CD4-positive, alpha-beta T cell treated with Interleukin-15 for 1 hour (primary cell): ENCODE results near the gene TNFAIP8.
A peak's percentile ranks its signal among the peaks of the same experiment; 100 is the strongest.
"Not testable (repeated sequence)": the region's sequence is repeated elsewhere in the genome, so short reads cannot be mapped to it uniquely, and the experiment has no call there.

Experiments
- DNase-seq: peaks from one replicate; pipeline ENCODE4 v3.0.0-alpha.2; 2020

TNFAIP8 gene

GRCh38 chr5:119398727-119399466 is 43.1 kb downstream of the TNFAIP8 start:
- DNase-seq, result no peak

DNA sequence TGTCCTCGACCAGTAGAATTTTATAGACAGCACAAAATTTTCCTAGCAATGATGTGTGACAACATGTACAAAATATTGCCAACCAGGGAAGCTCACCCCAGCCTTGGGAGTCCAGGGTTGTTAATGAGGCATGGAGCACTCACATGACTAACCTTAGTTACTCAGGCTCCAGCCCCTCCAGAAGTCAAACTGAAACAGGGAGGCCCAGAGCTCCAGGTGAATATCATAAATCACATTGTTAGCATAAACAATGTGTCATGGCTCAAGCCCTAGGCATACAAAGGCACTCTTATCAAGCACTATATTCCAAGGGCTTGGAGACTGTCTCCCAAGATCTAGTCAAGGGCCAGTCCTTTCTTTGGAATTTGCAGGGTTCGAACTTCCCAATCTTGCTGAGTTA is 44.4 kb downstream of the TNFAIP8 start:
- no peak for DNase-seq

- DNase-seq, result no peak
Measured at GRCh38 chr5:119402081-119402480, 46.3 kb downstream of the TNFAIP8 start.

- DNase-seq, result no peak
Measured at GRCh38 chr5:119402555-119402954, 46.7 kb downstream of the TNFAIP8 start.

DNA sequence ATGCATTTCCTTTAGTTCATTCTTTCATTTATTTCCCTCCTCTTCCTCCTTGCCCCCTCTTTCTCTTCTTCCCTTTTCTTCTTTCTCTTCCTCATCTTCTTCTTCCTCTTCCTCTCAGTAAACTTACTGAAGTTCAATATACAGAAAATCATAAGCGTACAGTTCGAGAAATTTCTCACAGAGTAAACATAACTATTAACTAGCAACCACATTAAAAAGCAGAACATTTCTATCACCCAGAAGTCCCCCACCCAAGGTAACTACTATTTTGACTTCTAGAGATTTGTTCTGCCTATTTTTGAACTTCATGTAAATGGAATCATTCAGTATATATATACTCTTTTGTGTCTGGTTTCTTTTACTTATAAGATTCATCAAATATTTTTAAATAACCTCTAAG is 48.2 kb downstream of the TNFAIP8 start:
- no peak for DNase-seq

DNA sequence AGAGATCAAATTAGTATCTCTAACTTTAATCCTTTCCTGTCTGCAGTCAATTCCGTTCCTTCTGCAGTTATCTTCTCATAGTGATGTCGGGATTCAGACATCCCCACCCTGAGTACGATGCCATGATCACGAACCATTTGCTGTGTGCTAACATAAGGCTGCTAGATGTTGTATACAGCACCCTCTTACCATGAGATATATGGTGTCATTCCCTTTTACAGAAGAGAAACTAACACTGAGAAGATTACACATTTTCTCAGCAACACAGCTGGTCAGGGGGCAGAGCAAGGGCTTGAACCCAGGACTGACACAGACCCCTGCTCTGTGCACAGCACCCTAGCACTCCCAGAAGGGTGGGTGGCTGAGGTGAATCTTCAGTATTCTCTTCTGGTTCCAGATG is 49.6 kb downstream of the TNFAIP8 start:
- DNase-seq, result no peak

GRCh38 chr5:119406551-119407110 is 50.8 kb downstream of the TNFAIP8 start:
- no peak for DNase-seq

DNA sequence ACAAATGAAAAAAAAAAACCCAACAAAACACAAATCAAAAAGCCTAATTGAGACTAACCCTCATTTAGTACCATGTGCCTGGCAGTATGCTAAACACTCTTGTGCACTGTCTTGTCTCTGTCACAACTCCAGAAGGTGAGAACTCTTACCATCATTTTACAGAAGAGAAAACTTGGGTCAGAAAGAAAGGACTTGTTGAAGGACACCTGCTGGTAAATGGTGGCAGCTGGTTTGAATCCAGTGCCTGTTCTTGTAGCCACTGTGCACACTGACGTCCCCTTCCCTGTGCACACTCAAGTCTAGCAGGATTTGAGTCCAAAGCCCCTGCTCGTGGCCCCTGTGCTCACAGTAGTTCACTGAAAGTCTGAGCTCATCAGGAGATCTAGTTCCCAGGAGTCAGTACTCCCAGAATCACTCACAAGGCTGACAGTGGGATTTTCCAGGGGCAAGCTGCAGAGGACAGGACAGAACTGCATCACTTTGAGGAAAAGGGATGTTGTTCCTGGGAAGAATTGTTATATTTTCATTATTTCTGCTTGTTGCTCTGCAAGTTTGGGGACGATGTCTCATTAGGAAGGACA is 53.5 kb downstream of the TNFAIP8 start:
- DNase-seq, result no peak

GRCh38 chr5:119410448-119411159 is 54.8 kb downstream of the TNFAIP8 start:
- DNase-seq, result no peak

- peak; percentile 68 for DNase-seq
Measured at GRCh38 chr5:119411361-119412278, 55.8 kb downstream of the TNFAIP8 start.

- DNase-seq, result no peak
Measured at GRCh38 chr5:119412279-119413227, 56.7 kb downstream of the TNFAIP8 start.

DNA sequence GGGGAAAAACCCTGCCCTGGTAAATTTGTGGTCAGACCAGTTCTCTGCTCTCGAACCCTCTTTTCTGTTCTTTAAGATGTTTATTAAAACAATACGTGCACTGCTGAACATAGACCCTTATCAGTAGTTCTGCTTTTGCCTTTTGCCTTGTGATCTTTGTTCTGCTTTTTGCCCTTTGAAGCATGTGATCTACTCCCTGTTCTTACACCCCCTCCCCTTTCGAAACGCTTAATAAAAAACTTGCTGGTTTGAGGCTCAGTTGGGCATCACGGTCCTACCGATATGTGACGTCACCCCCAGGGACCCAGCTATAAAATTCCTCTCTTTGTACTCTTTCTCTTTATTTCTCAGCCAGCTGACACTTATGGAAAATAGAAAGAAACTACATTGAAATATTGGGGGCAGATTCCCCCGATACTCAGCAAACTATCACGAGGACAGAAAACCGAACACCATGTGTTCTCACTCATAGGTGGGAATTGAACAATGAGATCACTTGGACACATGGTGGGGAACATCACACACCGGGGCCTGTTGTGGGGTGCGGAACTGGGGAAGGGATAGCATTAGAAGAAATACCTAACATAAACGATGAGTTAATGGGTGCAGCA is 58.4 kb downstream of the TNFAIP8 start:
- DNase-seq, result peak; percentile 46

- no peak for DNase-seq
Measured at GRCh38 chr5:119417891-119418605, 62.2 kb downstream of the TNFAIP8 start.

DNA sequence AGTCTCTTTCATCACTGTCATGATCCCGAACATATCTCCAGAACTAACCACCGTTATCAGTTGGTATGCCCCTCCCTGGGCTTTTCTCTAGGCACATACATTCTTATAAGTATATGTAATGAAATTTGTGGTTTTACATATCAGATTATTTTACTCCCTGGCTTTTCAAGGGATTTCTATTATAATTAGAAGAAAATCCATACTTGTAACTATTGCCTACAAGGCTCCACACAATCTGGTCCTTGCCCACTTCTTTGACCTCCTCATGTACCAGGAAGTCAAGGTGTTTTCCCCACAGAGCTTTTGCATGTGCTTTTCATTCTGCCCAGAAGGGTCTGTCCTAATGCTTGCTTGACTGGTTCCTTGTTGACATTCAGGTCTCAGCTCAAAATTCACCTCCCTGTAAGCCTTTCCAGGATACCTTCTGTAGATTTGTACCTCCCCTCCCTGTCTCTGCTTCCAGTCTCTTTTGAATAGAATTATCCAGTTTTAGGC is 62.8 kb downstream of the TNFAIP8 start:
- DNase-seq, result no peak

- no peak for DNase-seq
Measured at GRCh38 chr5:119420169-119420568, 64.3 kb downstream of the TNFAIP8 start.

DNA sequence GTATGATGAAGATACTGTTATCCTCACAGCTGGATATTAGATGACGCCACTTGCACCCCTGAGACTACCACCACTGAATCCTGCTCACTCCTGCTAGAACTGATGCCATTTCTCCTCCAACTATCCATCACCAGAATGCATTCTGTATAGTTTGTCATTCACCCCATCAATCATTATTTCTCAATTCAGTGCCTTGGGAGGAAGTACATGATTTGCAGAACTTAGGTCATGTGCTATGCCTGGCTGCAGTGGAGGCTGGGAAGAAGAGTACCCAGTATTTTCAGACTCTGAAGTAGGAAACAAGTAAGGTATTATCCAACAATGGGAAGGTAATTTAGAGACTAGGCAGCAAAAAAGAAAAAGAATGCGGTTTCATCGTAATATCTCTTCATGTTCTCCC is 70.2 kb downstream of the TNFAIP8 start:
- DNase-seq, result no peak

DNA sequence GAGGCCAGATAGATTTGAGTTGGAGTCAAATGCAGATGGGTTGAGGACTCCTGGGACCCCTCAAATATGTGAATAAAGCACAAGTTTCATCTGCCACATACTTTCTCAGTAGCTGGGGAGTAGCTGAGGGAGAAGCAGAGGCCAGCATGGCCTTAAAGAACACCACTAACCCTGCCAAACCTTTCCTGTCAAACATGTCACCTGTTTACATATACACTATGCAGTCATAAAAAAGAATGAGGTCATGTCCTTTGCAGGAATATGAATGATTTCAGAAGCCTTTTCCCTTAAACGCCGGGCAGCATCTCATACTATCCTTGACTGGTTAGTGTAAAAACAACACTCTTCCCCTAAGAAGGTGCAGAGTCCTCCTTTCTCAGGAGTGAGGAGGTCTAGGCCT is 71.2 kb downstream of the TNFAIP8 start:
- DNase-seq, result no peak

DNA sequence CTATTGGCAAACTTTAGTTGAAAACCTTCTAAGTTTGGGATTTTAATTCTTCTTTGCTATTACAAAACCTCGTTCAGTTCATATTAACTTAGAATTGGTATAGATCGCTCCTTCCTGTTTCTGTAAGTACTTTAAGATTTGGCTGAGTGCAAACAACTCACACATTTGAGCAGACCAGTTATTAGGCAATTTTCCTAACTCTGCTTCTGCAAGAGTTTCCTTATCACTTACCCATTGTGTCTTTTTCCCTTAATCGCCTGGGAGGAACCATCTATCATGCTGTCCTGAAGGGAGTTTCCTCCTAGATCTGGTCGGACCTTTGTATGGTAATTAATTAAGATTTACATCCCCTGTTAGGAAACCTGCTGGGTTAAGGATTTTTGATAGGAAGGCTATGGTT is 71.8 kb downstream of the TNFAIP8 start:
- DNase-seq, result not testable (repeated sequence)

DNA sequence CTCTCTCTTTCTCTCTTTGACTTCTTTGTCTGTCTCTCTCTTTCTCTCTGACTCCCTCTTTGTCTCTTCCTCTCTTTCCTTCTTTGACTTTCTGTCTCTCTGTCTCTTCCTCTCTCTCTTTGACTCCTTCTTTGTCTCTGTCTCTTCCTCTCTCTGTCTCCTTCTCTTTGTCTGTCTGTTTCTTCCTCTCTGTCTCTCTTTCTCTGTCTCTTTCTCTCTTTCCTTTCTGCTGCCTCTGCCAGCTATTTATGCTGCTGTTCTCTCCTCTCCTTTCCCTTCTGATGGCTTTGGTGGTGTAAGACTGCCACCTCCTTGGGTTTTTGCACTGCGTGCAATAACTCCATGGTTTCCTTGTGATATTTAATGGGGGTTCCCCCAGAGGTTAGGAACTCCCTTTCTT is 72.3 kb downstream of the TNFAIP8 start:
- not testable (repeated sequence) for DNase-seq

- DNase-seq, result not testable (repeated sequence)
Measured at GRCh38 chr5:119428574-119428973, 72.8 kb downstream of the TNFAIP8 start.
